OCI-M2 (cell line): ENCODE results near the gene MXRA5.
"Not testable (repeated sequence)": the region's sequence is repeated elsewhere in the genome, so short reads cannot be mapped to it uniquely, and the experiment has no call there.

Experiments used
- DNase-seq: peaks from one replicate; lab custom pipeline; 2025; ENCODE audit not compliant: unreplicated experiment; lab: John Stamatoyannopoulos, UW

The MXRA5 gene, protein sequence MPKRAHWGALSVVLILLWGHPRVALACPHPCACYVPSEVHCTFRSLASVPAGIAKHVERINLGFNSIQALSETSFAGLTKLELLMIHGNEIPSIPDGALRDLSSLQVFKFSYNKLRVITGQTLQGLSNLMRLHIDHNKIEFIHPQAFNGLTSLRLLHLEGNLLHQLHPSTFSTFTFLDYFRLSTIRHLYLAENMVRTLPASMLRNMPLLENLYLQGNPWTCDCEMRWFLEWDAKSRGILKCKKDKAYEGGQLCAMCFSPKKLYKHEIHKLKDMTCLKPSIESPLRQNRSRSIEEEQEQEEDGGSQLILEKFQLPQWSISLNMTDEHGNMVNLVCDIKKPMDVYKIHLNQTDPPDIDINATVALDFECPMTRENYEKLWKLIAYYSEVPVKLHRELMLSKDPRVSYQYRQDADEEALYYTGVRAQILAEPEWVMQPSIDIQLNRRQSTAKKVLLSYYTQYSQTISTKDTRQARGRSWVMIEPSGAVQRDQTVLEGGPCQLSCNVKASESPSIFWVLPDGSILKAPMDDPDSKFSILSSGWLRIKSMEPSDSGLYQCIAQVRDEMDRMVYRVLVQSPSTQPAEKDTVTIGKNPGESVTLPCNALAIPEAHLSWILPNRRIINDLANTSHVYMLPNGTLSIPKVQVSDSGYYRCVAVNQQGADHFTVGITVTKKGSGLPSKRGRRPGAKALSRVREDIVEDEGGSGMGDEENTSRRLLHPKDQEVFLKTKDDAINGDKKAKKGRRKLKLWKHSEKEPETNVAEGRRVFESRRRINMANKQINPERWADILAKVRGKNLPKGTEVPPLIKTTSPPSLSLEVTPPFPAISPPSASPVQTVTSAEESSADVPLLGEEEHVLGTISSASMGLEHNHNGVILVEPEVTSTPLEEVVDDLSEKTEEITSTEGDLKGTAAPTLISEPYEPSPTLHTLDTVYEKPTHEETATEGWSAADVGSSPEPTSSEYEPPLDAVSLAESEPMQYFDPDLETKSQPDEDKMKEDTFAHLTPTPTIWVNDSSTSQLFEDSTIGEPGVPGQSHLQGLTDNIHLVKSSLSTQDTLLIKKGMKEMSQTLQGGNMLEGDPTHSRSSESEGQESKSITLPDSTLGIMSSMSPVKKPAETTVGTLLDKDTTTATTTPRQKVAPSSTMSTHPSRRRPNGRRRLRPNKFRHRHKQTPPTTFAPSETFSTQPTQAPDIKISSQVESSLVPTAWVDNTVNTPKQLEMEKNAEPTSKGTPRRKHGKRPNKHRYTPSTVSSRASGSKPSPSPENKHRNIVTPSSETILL (N-terminal part only)

DNA sequence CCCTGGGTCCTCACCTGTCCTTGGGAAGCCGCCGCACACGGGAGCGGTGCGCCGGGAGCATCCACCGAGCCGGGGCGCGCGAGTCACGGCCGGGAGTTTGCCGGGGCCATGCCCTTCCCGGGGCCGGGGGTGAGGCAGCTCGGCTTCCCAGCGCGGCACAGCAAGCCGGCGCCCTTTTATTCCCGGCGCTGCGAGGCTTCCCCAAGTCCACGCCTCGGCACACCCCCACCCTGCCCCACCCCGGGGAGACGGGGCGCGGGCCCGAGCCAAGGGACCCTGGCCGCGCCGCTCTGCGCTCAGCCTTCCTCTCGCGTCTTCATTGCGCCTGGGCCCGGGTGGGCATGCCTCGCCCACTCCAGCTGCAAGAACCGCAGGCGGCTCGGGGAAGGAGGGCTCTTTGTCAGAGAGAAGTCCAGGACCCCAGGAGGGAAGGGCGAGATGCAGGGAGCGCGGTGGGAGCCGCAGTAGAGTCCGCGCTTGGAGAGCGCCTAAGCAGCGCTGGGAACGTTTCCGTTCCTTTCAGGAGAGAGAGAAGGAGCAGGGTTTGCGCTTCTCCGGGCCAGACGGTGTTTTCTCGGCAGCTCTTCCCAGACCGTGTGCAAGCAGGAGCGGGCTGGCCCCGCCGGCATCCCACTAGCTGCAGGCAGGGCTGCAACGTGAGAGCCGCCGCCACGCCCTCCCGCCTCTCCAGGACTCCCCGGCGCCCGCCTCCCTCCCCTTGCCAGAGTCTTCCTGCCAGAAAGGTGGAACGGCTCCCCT is at the start of gene MXRA5:
TSS of gene MXRA5 (minus strand) at position 152 of the 759 bp plus-strand sequence. CDS start 2,819 bp downstream, outside the sequence.
- no peak for DNase-seq

GRCh38 chrX:3393581-3394111 is 47.2 kb upstream of the MXRA5 start:
- DNase-seq: no peak

GRCh38 chrX:3393178-3393577 is 46.7 kb upstream of the MXRA5 start:
- no peak for DNase-seq

DNA sequence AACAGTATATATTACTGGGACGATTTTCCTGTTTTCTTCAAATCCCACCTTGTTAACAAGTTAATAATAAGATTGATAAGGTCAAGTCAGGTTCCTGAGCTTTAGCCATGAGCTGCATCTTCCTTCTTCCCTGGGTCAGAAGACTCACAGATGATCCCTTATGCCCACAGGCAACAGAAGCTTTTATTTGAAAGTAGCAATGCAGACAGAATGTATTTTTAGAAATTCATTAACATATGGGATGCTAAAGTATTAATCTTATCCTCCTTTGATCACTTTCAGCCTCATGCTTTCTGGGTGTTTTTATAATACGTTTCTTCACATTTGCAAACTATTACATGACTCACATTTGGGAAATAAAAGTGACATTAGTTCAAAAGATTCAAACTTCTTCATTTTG is 42.0 kb upstream of the MXRA5 start:
- DNase-seq: no peak

DNA sequence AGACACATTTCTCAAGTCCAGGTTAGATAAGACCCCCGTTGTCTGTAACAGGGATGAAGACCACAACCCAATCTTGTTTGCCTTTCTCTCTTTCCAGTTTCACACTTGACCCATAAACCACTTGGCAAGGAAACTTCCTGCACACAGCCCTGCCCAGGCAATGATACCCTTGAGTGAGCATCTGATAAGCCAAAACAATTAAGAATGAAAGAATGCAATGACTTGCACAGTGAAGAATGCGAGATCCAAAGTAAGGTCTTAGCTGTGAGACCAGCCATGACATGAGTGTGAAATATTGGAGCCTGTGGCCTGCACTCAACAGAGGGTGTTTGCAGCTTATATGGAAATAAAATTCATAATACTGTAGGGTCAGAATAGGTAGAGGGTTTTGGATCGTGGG is 37.9 kb upstream of the MXRA5 start:
- DNase-seq: no peak

DNA sequence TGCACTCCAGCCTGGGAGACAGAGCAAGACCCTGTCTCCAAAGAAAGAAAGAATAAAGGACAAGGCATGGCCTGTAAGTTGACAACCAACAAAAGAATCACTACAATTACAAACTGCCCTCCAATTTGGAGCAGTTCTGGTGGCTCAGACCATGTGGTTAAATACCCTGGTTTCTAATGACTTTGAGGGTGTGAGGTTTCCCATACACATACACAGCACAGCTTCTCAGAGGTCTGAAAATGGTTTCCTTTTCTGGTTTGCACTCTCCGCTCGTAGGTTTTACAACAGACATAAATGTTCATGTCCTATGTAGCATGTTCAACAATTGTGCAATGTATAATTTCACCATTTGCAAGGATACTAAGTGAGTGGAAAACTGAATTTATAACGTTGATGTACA is 34.2 kb upstream of the MXRA5 start:
- DNase-seq: no peak

DNA sequence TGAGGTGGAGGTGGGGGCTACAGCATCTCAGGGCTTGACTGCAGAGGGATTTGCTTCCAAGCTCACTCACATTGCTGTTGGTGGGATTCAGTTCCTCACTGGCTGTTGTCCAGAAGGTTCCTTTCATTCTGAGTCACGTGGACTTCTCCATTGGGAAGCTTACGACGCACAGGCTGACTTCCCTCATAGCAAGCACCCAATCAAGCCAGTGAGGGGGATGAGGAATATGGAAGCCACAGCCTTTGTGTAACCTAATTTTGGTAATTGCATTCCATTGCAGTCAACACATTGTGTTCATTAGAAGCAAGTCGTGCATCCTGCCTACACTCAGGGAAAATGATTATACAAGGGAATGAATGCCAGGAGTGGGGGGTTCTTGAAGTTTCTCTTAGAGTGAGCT is 32.7 kb upstream of the MXRA5 start:
- DNase-seq: no peak

DNA sequence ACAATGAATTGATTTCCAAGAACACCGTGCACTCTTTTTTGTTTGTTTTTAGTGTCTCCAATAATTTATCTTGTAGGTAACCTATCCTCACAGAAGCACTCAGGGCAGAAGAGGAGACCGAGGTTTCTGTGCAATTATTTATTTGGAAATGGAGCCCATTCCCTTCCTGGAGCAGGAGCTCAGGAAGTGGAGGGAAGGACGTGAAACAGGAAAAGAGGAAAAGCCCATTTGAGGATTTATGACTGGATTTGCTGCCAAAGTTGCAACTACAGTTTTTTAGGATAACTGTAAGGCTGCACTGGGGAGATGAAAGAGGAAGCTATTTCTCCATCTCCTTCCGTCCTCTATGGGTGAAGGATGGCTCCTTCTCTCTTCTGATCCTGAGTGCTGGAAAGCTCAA is 31.7 kb upstream of the MXRA5 start:
- no peak for DNase-seq

GRCh38 chrX:3377560-3377959 is 31.1 kb upstream of the MXRA5 start:
- no peak for DNase-seq

DNA sequence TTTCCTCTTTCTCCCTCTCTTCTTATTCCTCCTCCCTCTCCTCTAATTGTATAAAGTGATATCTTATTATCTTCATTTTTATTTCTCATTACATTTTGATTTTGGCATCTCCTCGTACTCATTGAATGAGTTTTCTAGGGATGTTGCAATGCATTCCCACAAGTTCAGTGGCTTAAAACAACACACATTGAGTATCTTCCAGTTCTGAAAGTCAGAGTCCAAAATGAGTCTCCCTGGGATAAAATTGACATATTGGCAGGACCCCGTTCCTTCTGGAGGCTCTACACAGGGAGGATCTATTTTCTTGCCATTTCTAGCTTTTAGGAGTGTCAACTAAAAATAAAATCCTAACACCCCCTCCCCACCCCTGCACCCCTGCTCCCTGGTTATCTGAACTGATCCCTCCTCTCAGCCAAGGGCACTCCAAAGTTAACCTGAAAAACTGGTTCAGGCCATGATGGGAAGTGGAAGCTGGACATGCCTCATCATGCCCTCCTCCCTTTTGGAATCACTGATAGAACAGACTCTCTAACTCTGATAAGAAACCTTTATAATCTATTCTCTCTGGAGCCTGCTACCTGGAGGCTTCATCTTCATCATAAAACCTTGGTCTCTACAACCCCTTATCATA is 29.5 kb upstream of the MXRA5 start:
- not testable (repeated sequence) for DNase-seq

DNA sequence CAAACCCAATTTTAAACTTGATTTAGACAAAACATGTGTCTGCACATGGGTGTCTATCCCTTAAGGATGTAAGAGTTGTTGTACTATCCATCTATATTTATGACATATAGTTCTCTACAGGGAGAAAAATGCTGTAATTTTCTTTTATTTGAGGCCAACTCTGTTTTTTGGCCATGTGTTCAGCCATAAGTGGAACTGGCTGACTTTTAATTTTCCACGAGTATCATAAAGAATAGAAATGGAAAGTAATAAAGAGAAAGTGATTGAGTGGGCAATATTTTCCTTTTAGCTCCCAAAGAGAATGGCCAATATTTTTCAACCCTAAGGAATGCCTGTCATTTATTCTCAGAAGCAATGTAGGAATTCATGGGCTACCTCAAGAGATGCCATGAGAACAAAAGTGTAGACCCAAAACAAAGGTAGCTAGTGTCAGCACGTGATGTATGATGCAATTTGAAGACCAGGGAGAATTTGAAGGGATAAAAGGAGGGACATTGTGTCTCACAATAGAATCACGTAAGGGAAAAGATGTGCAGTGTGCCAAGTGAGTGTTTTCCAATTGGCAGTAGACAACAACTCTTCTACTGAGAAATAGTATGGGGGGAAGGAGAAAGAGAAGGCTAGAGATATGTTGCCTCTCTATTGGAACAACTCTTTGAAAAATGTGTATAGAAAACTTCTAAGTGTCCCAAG is 27.8 kb upstream of the MXRA5 start:
- DNase-seq: no peak

- DNase-seq: no peak
Measured at GRCh38 chrX:3371163-3371562, 24.7 kb upstream of the MXRA5 start.

DNA sequence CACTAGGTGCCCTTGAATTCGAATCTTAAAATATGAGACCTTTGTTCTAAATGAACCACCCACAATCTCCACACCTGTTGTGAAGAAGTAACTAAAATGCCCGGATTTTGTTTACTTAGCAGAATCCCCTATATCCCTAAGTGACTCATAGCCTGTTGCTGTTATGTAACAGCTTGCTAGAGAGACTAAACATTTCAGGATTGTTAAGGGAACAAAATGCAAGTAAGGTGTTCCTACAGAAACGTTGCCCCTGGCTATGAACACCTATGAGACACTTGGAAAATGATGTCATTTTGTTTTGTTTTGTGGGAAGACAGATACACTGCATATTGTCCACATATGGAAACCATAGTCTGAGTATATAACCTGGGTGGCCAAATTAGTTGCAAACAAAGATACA is 24.2 kb upstream of the MXRA5 start:
- DNase-seq: no peak

GRCh38 chrX:3362956-3363355 is 16.5 kb upstream of the MXRA5 start:
- DNase-seq: no peak

DNA sequence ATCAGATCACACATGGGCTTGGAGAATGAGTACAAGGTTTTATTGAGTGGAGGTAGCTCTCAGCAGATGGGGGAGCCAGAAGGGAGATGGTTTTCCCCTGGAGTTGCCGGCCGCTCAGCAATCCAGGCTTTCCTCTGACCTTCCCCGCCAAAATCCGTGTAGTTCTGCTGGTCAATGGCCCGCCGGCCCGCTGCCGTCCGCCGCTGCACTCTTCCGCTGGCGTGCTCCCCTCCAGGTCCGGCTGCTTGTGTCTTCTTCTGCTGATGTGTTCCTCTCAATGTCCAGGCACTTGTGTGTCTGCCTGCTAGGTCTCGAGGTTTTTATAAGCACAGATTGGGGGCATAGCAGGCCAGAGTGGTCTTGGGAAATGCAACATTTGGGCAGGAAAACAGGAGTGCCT is 14.4 kb upstream of the MXRA5 start:
- no peak for DNase-seq

DNA sequence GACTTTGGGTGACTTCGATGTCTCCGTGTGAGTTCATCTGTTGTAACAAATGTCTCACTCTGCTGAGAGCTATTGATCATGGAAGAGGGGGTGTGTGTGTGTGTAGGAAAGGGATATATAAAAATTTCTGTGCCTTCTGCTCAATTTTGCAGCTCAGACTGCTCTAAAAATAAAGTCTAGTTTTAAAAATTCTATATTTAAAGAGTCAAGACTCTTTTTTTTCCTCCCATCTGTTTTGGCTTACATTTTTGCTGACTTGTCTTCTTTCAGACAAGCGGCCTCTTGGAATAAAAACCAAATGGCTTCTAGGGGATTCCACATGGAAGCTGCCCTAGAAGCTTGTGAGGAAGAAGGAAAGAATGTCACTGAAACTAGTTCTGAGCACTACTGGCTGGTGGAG is 6.3 kb upstream of the MXRA5 start:
- not testable (repeated sequence) for DNase-seq

DNA sequence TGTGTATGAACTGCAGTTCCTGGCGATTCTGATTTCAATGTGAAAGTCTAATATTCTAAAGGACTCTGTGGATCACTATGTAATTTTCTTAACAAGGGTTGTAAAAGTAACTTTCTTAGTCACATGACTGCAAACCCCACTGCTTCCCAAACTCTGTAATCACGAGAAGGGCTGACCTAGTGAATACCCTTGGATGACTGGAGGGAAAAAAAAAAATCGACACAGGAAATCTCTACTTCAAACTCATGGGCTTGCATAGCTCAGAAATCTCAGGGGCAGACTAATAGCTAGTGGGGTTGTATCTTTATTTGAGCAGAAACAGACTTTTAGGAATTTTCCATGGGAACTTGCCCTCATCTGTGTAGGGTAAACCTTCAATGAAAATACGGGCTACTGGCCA is 4.8 kb upstream of the MXRA5 start:
- DNase-seq: no peak

DNA sequence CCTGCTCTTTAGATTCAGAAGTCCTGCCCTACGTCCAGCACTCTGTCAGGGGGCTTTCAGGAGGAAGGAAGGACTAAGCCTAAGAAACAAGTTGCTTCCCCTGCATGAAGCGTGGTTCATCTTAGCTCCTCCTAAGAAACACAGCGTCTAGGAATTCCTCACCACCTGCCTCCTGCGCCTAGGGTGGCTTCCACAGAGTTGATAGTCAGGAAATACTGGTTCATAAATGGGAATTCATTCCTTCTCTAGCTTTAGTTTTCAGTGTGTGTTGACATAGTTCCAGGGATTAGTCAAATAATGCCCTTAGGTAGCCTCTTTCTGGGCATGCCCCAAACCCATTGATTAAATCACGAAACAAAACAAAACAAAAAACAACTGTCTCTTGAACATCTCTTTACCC is 1.7 kb upstream of the MXRA5 start:
- no peak for DNase-seq
